NCI-H2171 treated with DMSO at 0.1 percent for 48 hours (cell line): ENCODE measurements around the gene GCH1.
"Not testable (repeated sequence)": the region's sequence is repeated elsewhere in the genome, so short reads cannot be mapped to it uniquely, and the experiment has no call there.

Experiments used
- DNase-seq: peaks from one replicate; lab custom pipeline; 2025; lab: John Stamatoyannopoulos, UW

GCH1 gene

DNA sequence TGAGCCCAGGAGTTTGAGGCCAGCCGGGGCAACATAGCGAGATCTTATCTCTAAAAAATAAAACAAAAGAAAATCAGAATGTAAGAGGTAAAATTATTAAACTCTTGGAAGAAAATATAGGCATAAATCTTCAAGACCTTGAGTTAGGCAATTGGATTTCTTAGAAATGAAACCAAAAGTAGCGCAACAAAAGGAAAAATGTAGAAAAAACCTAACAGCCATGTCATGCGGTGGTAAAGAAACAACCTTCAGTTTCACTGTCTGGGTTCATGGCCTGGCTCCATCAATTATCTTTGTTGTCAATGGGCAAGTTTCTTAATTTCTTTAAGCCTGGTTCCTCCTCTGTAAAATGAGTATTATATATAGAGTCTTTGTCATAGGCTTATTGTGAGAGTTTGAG lies 5.6 kb upstream of the GCH1 start:
- no peak for DNase-seq

DNA sequence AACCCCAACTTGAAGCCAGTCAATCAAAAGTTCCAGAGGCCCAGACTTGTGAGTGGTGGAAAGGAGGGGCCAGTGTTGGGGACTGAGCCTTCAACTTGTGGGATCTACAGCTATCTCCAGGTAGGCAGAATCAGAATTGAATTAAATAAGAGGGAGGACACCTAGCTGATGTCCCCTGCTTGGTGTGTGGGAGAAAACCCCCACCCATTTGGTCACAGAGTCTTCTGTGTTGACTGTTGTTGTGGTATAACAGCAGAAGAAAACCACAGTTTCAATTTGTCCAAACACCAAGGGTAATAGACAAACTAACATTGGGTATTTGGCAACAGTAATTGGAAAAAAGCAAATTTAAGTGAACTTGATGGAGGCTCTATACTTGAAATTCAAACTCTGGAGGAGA lies 3.4 kb upstream of the GCH1 start:
- DNase-seq = no peak

DNA sequence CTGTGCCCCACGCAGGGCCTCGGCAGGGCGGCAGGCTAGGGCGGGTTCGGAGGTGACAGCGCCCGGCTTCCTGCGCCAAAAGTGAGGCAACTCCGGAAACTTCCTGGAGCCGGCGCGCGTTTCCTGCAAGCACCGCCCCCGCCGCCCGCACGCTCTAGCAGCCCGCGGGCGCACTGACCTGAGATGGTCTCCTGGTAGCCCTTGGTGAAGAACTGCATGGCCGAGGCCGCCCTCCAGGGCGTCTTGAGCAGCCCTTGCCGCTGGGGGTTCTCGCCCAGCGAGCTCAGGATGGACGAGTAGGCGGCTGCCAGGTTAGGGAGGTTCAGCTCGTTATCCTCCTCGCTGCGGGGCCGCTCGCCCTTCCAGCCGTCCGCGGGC lies 494 bp downstream of the GCH1 start:
- peak; percentile 55 for DNase-seq

DNA sequence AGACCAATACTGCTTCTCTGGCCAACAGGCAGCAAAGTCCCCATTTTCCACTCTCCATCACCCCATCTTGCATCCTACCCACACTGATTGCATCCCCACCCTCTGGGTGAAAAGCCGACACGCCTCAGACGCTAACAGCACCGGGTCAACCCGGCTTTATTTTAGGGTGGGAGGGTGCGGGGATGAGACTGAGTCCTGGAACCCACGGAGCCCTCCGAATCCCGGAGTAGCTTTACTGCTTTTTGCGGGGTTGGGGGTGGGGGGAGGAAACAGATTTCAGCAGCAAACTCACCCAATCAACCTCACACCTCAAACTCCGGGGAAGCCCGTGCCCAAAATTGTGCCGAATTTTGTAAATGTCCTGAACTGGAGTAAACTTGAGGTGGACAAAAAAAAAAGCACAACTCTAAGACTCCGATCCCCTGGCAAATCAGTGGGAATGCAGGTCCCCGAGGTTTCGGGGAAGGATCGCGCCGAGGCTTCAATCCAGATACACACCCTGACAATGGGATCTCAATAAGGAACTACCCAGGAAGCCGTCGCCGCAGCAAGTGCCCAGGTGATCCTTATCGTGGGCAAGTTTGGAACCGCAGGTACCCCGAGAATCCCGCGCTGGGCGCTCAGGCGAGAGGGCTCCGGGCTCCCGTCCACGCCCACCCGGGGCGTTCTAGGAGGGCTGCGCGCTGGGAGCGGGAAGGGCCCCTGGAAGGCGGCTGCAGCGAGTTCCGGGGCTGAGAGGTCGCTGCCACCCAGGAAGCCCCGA lies 1.1 kb downstream of the GCH1 start:
- peak; percentile 54 for DNase-seq

DNA sequence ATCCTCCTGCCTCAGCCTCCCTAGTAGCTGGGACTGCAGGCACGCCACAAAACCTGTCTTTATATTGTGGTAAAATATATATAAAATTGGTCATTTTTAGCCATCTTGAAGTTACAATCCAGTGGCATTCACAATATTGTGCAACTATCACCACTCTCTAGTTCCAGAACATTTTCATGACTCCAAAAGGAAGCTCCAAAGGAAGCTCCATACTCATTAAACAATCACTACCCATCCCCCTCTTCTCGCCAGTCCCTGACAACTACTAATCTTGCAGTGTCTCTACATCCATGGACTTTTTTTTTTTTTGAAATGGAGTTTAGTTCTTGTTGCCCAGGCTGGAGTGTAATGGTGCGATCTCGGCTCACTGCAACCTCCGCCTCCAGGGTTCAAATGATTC lies 3.1 kb downstream of the GCH1 start:
- no peak for DNase-seq

DNA sequence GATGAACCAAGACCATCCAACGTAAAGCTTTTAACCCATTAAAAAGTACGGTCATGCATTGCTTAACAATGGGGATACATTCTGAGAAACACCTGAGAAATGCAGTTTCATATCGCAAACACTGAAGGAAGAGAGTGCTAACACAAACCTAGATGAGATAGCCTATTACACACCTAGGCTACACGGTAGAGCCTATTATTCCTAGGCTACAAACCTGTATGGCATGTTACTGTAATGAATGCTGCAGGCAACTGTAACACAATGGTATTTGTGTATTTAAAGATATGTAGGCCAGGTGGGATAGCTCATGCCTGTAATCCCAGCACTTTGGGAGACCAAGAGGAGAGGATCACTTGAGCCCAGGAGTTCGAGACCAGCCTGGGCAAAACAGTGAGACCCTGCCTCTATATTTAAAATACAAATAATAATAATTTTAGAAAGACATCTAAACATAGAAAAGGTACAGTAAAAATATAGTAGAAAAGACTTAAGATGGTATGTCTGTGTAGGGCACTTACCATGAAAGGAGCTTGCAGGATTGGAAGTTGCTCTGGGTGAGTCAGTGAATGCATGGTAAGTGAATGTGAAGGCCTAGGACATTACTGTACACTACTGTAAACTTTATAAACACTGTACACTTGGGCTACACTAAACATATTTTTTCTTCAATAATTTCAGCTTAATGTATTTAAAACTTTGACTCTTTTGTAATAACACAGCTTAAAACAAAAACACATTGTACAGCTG lies 4.6 kb downstream of the GCH1 start:
- DNase-seq = not testable (repeated sequence)

DNA sequence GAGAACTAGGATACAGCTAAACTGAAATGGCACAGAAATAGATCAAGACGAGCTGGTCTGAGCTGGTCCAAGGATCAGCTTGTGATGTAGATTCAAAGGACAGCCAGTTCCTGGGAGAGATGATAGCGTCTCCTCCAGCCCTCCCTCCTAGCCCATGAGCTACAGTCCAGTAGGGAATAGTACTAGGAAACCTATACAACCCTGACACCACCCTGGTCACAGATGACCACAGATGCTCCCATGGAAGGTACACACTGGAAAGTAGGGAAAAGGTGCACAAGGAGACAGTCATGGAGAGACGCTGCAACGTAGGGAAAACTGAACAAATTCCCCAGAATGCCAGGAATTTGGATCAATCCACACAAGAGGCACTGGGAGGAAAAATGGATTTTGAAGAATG lies 6.9 kb downstream of the GCH1 start:
- no peak for DNase-seq

DNA sequence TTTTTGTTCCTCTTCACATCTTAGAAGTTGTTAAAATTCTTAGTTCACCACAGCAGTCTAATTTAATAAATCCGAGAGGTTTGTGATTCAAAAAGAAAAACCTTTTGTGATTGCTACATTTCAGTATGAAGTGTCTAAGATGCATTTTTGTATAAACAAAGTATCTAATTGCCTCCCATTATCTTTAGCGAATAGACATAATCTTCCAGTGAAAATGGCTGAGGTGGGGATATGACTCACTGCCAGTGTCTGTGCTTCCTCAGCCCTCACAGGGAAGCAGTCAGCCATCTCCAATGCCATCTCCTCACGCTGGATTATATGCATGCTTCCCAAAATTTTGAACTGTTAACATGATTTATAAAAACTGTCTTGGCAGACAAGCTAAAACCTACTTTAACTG lies 7.6 kb downstream of the GCH1 start:
- DNase-seq = no peak

DNA sequence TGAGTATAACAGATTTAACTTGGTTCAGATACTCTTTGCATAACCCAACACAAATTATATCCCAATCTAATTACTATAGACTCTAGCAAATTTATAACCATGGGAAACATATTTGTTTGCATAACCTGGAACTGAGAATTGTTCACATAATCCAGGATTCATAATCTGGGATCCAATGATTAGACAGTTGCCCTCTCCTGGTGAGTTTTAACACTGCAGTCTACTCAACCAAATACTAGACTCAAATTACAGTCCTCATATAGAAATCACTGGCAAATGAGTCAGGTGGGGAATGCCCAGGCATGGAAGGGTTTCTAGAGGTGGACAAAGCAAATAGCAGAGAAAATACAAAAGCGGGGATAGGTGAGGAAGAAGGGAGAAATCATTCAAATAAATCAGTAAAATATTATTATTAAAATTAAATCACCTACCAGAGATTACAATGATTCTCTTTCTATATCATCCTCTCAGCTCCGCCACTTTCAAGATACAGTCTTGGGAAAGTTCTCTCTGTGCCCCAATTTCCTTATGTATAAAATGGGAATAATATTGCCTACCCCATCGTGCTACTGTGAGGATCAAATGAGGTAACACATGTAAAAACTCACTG lies 9.4 kb downstream of the GCH1 start:
- DNase-seq = peak; percentile 58

DNA sequence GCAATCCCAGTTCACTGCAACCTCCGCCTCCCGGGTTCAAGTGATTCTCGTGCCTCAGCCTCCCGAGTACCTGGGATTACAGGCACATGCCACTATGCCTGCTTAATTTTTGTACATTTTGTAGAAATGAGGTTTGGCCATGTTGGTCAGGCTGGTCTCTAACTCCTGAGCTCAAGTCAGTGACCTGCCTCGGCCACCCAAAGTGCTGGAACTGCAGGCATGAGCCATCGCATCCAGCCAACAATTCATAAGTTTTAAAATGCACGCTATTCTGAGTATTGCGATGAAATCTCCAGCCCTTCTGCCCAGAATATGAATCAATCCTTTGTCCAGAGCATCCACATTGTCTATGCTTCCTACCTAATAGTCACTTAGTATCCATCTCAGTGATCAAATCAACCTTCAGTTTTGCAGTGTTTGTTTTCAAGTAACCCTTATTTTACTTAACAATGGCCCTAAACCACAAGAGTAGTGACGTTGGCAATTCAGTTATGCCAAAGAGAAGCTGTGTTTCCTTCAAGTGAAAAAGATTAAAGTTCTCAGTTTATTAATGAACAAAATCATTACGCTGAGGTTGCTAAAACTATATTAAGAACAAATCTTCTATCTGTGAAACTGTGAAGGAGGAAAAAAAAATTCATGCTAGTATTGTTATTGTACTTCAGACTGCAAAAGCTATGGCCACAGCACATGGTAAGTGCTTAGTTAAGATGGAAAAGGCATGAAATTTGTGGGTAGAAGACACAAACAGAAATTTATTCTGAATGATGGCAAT lies 11.0 kb downstream of the GCH1 start:
- no peak for DNase-seq

DNA sequence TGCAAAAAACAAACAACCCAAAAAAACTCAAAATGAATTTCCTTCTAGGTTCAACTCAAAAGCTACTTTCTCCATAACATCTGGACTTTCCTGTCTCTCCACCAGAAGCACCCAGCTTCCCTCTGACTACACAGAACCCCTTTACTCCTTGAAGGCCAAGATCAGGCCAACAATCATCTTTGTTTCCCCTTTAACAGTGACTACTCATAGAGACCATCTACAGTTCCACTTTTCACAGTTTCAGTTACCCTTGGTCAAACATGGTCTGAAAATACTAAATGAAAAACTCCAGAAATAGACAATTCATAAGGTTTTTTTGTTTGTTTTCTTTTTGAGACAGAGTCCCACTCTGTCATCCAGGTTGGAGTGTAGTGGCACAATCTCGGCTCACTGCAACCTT lies 11.8 kb downstream of the GCH1 start:
- no peak for DNase-seq

DNA sequence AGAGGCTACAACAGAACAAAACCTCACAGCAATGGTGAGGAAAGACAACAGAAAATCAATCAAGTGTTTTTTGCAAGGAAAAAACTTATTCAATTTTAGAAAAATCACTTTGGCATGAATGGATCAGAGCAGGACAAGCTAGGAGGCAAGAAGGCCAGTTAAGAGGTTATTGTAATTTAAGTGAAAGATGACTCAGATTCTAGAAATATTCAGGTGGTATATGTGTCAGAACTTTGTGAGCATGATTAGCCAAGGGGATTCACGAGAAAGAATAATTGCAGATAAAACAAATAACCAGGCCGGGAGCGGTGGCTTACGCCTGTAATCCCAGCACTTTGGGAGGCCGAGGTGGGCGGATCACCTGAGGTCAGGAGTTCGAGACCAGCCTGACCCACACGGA lies 12.7 kb downstream of the GCH1 start:
- DNase-seq = no peak

DNA sequence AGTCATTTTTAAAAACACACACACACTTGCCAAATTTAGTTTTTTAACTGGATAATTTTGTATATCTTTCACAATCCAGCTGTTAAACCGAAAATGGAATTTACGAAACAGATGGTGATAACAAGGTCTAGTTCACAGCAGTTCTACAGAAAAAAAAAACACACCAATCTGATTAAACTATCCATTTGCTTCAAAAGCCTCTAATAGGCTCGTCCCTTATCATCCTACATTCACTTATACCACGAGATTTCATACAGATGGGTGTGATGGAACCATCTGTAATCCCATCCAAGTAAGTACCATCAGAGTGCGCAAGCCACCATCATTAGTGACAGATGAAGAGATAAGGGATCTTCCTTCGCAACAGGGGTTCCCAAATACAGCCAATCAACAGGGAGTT lies 20.1 kb downstream of the GCH1 start:
- peak; percentile 72 for DNase-seq

DNA sequence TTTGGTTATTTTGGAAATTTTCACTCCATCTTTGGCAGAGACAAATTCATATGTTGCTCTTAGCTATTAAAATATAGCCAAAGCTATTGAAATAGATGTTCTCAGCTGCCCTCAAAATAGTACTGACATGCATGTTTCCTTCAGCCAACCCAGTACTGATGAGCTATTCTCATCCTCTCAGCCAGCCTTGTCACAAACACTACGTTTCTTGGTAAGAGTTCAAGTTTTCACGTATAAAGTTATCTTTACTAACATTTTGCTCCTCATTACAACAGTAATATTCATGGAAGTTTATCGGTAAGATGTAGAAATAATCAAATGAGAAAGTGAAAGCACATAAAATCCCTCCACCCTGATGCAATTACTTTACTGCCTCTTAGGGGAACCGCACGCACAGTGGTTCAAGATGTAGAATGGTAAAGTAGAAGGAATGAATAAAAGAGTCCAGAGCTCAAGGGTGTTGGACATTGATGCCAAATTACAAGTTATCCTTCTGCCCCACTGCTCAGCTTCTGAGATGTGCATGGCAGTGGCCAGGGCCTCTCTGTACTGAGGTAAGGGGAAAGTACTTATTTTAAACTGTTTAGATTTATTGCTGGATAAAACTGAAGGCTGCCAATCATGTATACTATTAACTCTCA lies 20.7 kb downstream of the GCH1 start:
- no peak for DNase-seq

DNA sequence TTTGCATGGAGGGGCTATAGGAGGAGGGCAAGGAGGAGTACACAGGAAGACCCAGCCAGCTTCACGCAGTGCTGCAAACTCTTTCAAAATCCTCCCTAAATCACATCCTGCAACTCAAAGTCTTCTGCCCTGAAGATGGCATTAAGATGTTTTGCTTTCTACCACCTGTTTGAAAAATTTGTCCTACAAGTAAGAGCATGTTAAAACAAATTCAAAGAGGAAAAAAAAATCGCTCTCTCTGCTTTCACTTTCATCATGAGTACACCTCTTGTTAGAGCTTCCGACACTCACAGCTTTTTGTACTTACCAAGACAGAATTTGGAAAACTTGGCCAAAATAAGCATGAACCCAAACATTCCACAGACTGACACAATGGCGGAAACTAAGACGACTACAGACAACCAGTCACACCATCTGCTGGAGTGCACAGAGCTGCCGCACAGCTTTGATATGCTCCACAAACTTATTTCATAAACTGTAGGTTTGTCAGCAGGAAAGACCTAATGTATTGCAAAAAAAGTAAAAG lies 21.3 kb downstream of the GCH1 start:
- peak; percentile 48 for DNase-seq

DNA sequence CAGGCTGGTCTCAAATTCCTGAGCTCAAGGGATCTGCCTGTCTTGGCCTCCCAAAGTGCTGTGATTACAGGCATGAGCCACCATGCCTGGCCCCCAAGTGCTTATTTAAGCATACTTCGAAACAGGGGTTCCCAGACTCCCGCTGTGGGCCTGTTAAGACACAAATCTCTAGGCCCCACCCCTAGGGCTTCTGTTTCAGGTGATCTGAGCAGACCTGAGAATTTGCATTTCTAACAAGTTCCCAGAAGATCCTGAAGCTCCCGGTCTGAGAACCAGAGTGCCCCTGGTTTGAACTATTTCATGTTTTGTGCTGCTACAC lies 25.0 kb downstream of the GCH1 start:
- no peak for DNase-seq

DNA sequence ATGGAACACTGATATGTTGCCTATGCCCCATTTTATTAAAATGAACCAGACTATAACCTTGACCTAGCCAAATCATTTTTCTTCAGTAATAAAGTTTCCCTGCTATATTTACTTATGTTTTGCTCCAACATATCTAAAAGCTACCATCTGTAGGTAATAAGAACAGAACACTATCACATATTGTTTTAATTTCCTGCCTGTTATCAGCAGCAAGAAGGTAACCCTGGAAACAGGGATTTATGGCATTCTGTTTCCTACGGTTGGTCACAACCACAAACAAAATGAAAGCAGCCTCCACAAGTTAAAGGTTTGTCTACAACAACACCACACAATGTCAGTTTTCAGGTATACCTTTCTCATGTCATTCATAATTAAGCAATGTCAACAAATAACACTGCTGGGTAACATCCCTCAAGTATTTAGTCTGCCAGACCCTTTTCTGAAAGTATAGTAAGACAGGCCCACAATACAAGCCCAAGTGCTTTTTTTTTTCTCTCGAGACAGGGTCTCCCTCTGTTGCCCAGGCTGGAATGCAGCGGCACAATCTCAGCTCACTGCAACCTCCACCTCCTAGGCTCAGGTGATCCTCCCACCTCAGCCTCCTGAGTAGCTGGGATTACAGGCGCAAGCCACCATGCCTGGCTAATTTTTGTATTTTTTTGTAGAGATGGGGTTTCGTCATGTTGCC lies 25.5 kb downstream of the GCH1 start:
- DNase-seq = no peak

DNA sequence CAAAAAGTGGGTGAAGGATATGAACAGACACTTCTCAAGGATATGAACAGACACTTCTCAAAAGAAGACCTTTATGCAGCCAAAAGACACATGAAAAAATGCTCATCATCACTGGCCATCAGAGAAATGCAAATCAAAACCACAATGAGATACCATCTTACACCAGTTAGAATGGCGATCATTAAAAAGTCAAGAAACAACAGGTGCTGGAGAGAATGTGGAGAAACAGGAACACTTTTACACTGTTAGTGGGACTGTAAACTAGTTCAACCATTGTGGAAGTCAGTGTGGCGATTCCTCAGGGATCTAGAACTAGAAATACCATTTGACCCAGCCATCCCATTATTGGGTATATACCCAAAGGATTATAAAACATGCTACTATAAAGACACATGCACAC lies 27.0 kb downstream of the GCH1 start:
- not testable (repeated sequence) for DNase-seq

DNA sequence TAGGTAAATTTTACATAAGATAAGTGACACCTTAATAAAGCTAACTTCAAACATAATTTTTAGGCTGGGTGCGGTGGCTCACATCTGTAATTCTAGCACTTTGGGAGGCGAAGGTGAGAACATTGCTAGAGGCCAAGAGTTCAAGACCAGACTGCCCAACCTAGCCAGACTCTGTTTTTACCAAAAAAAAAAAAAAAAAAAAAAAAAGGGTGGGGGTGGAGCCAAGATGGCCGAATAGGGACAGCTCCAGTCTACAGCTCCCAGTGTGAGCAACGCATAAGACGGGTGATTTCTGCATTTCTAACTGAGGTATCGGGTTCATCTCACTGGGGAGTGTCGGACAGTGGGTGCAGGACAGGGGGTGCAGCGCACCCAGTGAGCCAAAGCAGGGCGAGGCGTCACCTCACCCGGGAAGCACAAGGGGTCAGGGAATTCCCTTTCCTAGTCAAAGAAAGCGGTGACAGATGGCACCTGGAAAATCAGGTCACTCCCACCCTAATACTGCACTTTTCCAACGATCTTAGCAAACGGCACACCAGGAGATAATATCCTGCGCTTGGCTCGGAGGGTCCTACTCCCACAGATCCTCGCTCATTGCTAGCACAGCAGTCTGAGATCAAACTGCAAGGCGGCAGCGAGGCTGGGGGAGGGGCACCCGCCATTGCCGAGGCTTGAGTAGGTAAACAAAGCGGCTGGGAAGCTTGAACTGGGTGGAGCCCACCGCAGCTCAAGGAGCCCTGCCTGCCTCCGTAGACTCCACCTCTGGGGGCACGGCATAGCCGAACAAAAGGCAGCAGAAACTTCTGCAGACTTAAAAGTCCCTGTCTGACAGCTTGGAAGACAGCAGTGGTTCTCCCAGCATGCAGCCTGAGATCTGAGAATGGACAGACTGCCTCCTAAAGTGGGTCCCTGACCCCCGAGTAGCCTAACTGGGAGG lies 32.2 kb downstream of the GCH1 start:
- DNase-seq = peak; percentile 76

DNA sequence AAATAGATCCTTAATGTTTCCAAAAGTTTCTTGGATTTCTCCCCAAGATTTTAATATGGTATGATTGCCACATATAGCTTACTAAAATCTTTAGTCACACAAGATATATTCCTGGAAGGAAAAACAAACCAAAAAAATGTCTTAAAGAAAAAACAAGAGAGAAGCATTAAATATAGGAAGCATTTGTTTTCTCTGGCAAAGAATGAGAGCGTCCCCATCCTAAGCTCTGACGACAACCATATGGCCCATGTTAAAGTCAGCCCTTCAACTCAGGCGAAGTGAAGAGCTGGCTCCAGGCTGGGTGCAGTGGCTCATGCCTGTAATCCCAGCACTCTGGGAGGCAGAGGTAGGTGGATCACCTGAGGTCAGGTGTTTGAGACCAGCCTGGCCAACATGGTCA lies 35.6 kb downstream of the GCH1 start:
- DNase-seq = no peak
